HG02571 (cell line): ENCODE measurements around the gene TARS2.

ENCODE experiments used
- ATAC-seq: cut with Tn5 transposase; IDR thresholded peaks from one replicate; pipeline ENCODE4 v1.9.1; 2021; ENCODE audit warnings: mild to moderate bottlenecking, moderate library complexity; ENCODE audit not compliant: unreplicated experiment

TARS2 gene

DNA sequence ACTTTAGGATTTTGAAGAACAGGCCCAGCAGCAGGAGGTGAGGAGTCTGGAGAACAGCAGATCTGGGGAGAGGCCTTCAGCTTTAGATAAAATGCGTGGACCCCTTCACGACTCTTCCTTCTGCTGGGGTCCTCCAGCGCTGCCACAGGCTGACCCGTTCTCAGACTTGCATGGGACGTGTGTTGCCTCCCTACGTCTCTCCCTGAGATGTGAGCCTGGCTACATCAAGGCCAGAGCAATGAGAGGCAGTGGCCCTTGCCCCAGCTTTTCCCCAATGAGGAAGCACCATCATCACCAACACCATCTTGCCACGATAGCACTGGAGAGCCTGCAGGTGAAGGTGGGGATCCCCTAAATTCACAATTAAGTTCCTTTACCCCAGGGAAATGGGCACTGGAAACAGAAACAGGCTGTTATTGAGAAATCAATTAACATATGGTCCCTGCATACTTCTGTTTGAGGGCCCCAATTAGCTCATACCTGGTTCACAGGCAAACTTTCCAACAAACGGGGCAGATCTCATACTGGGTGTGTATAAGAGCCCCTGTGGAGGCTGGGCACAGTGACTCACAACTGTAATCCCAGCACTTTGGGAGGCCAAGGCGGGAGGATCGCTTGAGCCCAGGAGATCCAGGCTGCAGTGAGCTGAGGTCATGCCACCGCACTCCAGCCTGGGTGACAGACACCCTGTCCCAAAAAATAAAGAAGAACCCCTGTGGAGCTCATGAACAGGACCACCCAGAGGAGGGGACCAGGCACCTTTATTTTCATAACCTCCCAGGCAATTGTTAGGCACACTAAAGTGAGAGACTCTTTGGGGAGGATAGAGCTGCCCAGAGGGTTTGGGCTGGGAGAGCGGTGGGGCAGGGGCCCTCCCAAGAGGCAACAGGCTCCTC, 49.9 kb downstream of the TARS2 start:
- no peak for ATAC-seq

DNA sequence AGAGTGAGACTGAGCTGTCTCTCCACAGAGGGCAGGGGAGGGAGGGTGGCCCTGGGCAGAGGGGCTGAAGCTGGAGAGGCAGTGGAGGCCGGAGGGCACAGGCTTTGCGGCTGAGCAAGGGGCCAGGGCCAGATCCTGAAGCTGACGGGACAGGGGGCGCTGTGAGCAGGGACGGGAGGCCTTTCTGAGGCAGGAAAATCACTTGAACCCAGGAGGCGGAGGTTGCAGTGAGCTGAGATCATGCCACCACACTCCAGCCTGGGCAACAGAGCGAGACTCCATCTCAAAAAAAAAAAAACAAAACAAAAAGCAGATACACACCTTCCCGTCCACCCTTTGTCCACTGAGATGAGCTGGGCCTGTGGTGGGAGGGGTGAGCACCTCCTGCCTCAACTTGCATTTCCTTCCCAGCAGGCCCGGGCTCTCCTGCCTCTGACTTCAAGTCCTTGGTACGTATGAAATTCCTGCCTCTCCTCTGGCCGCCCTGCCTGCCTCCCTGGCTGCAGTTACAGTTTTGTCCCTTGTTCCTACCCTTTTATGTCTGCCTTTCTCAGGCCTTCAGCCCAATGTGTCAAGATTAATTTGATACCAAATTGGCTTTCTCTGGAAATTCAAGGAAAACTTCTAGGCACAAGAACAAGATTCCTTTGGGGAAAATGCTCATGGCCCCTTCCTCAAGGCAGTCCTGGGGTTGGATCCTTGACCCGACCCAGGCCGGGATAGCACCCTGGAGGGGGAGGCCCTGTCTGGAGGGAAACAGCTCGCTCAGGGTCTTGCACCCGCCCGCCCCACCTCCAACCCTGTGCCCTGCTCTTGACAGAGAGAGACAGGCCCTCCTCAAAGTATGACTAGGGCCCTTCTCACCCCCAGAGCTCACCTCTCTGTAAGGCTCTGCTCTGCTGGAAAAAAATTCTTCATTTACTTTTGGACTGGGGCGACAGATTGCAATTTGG, 50.8 kb downstream of the TARS2 start:
- ATAC-seq, result no peak

DNA sequence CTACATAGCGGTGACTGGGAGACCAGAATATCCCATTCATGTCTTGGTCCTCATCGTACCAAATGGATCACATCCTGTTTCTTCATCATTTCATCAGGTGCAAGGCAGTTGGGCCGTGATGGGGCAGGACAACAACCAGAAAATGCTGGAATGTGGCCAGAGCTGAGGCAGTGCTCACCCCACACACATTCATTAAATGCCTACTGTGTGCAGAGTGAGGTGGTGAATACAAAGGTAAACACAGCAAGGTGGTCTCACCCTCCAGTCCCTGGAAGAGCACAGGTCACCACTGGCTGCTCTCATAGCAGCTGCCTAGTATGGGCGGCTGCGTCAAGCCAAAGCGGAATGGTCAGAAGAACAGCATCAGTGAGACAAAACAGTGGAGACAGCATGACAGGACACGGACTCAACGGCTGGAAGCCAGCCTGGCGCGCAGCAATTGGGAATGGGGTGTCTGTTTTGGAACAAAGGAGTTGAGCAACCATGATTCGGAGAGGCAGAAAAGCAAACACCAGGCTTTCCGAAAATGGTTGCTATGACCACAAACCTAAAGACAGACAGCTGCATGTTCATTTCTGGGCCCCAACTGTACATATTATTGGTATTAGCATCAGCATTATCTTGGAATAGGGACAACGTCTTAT, 56.4 kb downstream of the TARS2 start:
- ATAC-seq, result no peak

DNA sequence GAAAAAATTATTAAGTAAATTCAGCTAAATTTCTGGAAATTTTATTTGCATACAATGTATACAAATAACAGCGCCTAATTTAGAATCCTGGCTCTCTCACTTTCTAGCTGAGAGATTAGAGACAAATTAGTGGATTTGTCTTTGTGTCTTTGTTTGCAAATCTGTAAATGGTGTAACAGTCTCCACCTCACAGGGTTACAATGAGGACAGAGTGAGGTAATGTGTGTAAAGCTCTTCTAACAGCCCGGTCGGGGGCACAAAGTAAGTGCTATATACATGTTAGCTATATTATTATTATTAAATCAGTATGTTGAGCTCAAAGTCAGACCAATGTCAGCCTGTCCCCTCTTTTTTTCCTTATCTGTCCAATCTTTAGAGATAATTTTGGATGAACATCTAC, 57.0 kb downstream of the TARS2 start:
- no peak for ATAC-seq

DNA sequence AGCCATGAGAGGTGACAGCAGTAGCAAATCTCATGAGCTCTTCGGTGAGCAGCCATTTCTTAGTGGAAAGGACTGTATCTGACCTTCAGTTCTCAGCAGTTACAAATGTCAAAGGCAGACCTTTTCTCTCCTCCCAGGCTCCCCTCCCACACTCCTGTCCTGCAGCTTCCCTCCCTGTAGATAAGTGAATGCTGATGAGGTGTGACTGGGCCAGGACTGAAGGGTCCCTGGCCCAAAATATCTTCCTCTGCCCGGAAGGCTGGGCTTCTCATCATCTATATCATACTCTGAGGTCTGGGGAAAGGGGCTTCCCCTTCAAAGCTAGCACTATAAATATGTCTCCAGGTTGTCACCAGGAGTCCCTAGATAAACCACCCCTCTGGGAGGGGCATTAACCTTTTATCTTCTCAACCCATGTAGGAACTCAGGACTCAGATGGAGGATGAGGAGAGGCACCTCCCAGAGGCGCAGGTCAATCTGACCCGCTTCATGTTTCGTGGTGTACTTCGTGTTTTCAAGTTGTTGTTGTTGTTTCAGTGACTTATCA, 58.3 kb downstream of the TARS2 start:
- ATAC-seq, result no peak

DNA sequence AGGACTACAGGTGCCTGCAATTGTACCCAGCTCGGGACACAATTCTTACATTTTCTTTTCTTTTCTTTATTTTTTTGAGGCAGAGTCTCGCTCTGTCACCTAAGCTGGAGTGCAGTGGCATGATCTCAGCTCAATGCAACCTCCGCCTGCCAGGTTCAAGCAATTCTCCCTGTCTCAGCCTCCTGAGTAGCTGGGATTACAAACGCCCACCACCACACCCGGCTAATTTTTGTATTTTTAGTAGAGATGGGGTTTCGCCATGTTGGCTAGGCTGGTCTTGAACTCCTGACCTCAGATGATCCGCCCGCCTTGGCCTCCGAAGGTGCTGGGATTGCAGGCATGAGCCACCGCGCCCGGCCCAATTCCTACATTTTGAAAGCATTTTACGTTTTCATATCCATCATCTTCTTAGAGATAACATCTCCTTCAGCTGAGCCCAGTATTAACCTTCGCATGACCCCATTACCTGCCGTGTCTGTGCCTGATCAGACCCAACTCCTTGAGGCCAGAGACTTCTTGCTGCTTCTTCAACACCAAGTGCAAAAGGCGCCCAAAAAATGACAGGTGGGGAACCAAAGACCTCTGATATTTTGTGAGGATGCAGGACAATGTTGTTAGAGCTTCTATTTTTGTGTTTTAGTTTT, 59.2 kb downstream of the TARS2 start:
- no peak for ATAC-seq

DNA sequence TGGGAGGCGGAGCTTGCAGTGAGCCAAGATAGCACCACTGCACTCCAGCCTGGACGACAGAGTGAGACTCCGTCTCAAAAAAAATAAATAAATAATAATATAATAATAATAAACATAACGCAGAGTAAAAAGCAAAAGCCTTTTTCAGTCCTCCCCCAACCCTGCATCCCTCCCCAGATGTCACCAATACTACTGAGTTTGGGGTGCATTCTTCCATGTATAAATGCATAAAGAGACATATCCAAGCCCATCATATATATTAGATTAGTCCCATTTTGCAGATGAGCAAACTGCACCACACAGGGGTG, 61.1 kb downstream of the TARS2 start:
- no peak for ATAC-seq

DNA sequence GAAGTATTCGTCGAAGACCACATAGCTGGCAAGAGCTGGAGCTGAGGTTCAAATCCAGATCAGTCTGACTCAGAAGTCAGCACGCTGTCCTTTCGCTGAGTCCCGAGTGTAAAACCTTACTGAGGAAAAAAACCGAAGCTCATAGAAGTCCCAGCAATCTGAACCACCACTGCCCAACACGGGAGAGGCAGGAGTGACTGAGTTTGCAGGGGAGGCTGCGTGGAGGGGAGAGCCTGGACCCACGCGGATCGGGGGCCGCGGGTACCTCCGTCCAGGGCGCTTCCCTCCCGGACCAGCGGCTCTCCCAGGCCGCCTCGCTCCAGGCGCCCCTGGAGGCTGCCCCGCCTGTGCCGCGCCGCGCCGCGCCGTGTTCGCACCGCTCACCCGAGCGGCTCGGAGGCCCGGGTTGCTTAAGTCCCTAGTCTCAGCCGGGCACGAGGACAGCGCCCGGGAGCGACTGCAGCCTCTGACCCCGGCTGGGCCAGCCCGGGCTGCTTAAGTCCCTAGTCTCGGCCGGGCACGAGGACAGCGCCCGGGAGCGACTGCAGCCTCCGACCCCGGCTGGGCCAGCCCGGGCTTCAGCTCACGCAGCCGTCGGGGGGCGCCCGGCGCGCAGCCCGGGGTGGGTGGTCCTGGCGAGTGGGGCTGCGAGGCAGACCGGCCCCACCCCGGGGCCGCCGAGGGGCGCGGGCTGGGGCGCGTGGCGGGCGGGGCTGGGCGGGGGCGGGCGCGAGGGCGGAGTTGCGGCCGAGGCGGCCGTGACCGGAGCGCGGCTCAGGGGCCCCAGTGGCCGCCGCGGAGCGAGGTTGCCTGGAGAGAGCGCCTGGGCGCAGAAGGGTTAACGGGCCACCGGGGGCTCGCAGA, 61.6 kb downstream of the TARS2 start, which contains the start of gene ADAMTSL4:
Gene ADAMTSL4 (plus strand): TSS at position 777 of the 864 bp plus-strand sequence. CDS start 2,881 bp downstream, outside the sequence.
- ATAC-seq, result no peak

DNA sequence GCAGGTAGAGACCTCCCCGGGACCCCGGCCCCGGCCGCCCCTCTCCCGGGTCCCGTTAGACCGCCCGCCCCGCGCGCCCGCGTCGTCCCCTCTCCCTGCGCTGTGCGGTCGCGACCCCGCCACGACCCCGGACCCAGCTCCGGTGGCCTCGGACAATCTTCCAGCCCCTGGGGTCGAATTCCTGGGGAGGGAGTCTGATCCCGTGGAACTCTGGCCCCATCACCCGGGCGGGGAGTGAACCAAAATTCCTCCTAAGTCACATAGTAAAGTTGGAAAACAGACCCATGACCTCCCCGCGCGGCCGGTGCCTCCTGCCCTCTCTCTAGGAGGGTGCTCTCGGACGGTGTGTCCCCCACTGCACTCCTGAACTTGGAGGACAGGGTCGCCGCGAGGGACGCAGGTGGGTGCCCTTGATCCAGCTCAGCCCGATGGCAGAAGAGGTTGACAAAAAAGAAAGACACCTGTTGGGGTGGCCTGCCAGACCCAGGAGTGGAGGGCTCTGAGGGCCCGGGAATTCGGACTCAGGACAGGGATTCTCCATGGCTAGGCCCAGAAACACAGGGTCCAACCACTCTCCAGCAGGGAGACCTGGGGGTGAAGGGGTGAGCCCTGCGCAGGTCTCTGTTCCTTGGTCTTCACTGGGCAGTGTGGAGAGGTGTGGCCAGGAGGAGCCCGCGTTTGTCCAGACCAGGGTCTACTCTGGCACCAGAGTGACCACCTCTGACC, 62.4 kb downstream of the TARS2 start:
- no peak for ATAC-seq

DNA sequence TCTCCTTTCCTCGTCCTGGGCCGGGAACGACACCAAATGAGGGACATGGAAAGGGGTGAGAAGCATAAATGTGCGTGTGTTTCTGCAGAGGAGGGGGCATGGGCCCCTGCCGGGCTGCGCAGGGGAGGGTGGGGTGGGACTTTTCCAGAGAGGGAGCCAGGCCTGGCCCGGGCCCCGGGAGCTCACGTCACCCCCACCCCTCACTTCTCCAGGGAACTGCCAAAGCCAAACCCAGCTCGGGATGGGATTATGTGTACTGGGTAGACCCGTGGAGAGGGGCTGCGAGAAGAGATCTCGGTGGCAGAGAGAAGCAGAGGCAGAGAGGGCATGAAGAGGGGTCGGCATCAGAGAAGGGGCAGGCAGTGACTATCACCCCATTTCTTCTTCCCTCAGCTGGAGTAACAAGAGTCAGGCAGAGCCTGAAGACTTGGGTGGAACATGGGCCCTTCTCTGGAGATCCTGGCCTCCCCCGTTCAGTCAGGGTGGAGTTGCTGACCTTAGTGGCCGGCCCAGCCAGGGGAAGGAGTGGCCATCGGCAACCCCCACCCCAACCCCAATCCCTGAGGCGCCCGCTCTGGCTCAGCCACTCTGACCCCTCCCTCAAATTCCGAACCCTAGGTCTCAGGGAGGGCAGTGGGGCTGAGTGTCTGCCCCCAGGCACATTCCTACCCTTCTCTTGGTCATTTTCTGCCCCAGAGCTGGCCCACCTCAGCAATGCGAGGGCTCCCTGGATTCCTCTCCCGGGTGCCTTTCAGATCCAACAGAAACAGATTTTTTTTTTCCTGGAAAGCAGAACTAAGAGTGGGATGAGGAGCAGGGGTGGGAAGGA, 63.2 kb downstream of the TARS2 start:
- ATAC-seq, result no peak

DNA sequence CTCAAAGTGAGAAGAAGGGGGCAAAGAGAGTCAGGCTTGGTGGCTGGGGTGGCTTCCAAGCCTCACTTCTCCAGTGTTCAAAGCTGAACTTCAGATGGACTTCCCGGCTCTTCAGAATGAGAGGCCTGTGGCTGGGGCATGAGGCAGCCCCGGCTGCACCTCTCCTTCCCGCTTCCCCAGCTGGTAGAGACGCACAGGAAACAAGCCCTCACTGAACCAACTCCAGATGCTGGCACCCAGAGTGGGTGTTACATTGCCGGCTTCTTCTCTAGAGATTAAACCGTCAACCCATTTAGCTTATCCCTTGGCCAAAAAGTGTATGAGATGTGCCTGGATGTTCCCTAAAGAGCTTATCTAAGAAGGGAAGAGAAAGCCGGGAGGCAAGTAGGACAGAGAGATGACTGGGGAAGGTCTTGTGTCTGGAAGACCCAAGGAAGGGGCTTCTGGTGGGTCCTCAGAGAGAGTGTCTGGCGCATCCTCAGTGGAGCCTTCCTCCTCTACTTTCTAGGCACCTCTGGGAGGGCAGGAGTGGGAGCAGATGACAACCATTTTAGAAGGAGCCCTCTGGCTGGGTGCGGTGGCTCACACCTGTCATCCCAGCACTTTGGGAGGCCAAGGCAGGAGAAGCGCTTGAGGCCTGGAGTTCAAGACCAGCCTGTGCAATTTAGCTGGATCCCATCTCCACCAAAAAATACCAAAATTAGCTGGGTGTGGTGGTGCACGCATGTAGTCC, 64.0 kb downstream of the TARS2 start:
- no peak for ATAC-seq

DNA sequence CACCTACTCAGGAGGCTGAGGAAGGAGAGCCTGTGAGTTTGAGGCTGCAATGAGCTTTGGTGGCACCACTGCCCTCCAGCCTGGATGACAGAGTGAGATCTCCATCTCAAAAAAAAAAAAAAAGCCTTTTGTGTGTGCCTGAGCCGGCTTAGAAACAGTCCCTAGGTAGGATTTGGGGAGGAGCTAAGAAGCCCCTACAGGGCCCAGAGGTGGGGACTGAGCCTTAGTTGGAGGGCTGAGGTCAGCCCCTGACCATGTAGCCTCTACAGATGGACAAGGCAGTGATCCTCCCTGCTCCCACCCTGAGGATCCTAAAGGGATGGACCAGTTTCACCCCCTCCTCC, 64.5 kb downstream of the TARS2 start:
- ATAC-seq, result no peak

DNA sequence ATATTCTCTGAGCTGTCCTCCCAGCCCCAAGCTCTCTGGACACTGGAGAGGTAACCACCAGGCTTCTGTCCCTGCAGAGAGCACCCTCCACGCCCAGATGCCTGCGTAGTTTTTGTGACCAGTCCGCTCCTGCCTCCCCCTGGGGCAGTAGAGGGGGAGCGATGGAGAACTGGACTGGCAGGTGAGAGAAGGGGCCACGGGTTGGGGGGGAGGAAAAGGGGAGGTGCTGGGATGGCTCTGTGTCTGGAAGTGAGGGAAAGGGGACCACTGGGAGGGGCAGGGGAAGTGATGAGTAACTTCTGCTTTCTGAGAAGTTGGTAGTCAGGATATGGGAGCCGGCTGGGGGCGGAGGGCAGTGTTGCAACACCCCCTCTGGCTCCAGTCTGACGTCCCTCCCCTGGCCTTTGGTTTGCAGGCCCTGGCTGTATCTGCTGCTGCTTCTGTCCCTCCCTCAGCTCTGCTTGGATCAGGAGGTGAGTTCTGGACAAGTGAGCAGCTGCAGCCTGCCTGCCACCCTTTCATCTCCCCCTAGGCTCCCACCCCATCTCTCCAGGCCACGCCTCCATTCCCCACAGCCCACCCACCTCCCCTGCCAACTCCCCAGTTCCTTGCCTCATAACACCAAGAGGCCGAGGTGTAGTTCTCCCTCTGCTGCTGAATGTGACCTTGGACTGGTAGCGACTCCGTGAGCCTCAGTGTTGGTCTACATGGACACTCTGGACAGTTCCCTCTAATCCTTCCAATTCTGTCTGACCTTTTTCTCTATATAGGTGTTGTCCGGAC, 65.1 kb downstream of the TARS2 start:
- ATAC-seq, result no peak

DNA sequence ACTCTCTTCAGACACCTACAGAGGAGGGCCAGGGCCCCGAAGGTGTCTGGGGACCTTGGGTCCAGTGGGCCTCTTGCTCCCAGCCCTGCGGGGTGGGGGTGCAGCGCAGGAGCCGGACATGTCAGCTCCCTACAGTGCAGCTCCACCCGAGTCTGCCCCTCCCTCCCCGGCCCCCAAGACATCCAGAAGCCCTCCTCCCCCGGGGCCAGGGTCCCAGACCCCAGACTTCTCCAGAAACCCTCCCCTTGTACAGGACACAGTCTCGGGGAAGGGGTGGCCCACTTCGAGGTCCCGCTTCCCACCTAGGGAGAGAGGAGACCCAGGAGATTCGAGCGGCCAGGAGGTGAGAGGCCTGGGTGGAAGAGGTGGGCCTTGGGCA, 65.7 kb downstream of the TARS2 start:
- ATAC-seq, result no peak

DNA sequence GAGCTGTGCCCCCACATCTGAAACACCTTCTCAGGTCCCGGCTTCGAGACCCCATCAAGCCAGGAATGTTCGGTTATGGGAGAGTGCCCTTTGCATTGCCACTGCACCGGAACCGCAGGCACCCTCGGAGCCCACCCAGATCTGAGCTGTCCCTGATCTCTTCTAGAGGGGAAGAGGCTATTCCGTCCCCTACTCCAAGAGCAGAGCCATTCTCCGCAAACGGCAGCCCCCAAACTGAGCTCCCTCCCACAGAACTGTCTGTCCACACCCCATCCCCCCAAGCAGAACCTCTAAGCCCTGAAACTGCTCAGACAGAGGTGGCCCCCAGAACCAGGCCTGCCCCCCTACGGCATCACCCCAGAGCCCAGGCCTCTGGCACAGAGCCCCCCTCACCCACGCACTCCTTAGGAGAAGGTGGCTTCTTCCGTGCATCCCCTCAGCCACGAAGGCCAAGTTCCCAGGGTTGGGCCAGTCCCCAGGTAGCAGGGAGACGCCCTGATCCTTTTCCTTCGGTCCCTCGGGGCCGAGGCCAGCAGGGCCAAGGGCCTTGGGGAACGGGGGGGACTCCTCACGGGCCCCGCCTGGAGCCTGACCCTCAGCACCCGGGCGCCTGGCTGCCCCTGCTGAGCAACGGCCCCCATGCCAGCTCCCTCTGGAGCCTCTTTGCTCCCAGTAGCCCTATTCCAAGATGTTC, 66.3 kb downstream of the TARS2 start:
- no peak for ATAC-seq

DNA sequence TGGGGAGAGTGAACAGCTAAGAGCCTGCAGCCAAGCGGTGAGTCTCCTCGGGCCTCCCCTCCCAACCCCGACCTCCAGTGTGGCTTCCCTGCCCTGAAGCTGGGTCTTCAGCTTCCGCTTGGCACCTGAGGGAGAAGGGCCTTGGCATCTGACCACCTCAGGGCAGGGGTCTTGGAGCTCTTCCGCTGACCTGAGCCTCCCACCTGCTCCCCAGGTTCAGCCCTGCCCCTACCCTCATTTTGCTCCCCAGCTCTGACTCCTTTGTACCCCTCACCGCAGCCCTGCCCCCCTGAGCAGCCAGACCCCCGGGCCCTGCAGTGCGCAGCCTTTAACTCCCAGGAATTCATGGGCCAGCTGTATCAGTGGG, 66.8 kb downstream of the TARS2 start:
- no peak for ATAC-seq
